Chondrocyte (in vitro differentiated cells): Measurements from ENCODE around the gene ASMTL. TPM values are rescaled to one million over a fixed set of nuclear protein-coding genes. Genes with fewer than 3 reads are reported as not detected.

ENCODE experiments used
- DNase-seq: peaks from one replicate; pipeline ENCODE4 v3.0.0; 2021; ENCODE audit warnings: mixed read lengths, low spot score
- H3K27ac Mint-ChIP-seq: one replicate; pipeline ENCODE4 v1.8.0; 2021; ENCODE audit warnings: mild to moderate bottlenecking, moderate library complexity, mixed read lengths; ENCODE audit not compliant: unreplicated experiment
- H3K27me3 Mint-ChIP-seq: 2 replicates; pipeline ENCODE4 v1.8.0; 2021; ENCODE audit warnings: low read depth, mixed read lengths
- H3K36me3 Mint-ChIP-seq: 2 replicates; pipeline ENCODE4 v1.8.0; 2021; ENCODE audit warnings: low read depth, mixed read lengths
- H3K4me1 Mint-ChIP-seq: 2 replicates; pipeline ENCODE4 v1.8.0; 2021; ENCODE audit warnings: low read depth, mild to moderate bottlenecking, mixed read lengths
- H3K4me3 Mint-ChIP-seq: one replicate; pipeline ENCODE4 v1.8.0; 2021; ENCODE audit warnings: mild to moderate bottlenecking, moderate library complexity, mixed read lengths; ENCODE audit not compliant: unreplicated experiment
- H3K9me3 Mint-ChIP-seq: 2 replicates; pipeline ENCODE4 v1.8.0; 2021; ENCODE audit warnings: low read depth, mixed read lengths
- total RNA-seq: library from RNA; stranded (reverse); gene quantifications from 3 replicates; pipeline ENCODE4 v1.2.1, GENCODE V29; 2021
- TF ChIP-seq, protein P1 (sequence below): fragments of 200-600 bp; sonication (generic); IDR thresholded peaks from 2 replicates; pipeline ENCODE4 v1.5.0; 2021; ENCODE audit warnings: antibody characterized with exemption, mild to moderate bottlenecking, moderate library complexity

ASMTL gene
- total RNA-seq, 1 donor from 2014 or later: 19.6 TPM

DNA sequence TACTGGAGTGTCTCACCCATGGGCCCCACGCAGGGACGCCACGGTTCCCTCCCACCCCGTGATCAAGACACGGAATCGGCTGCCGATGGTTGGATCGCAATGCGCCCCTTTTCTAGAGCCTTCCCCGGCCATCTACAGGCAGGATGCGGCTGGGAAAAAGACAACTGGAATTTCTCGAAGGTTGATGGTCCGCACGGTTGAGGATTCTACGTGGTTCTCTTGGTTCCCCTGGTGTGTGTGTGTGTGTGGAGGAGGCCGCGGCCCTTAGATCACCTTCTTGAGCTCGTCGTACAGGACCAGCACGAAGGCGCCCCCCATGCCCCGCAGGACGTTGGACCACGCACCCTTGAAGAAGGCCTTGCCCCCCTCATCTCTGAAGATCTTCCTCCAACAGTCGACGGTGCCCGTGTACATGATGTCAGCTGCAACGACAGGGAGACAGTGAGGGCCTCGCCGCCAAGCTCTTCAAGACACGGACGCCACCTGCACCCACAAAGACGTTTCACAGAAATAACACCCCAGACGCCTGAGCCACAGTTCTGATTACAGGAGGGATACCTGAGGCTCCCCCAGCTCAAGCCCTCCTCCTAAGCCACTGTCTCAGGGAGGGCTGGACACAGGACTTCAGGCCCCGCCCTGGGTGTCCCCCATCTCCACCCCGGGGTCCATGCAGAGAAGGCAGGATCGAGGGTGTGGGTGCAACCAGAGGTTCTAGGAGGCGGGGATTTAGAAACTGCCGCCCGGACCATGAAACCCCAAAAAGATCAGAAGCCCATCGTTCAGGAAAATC lies 66.2 kb downstream of the ASMTL start:
- H3K4me1 Mint-ChIP-seq: peaks cover 35% of the 10 kb centered on the region
- H3K36me3 Mint-ChIP-seq: peaks cover 41% of the 10 kb centered on the region
- peak; percentile 80 for DNase-seq
- no peaks in the 10 kb centered on the region for H3K9me3 Mint-ChIP-seq
- no peak overlapping the region for H3K27ac Mint-ChIP-seq
- TF ChIP-seq, protein P1, sequence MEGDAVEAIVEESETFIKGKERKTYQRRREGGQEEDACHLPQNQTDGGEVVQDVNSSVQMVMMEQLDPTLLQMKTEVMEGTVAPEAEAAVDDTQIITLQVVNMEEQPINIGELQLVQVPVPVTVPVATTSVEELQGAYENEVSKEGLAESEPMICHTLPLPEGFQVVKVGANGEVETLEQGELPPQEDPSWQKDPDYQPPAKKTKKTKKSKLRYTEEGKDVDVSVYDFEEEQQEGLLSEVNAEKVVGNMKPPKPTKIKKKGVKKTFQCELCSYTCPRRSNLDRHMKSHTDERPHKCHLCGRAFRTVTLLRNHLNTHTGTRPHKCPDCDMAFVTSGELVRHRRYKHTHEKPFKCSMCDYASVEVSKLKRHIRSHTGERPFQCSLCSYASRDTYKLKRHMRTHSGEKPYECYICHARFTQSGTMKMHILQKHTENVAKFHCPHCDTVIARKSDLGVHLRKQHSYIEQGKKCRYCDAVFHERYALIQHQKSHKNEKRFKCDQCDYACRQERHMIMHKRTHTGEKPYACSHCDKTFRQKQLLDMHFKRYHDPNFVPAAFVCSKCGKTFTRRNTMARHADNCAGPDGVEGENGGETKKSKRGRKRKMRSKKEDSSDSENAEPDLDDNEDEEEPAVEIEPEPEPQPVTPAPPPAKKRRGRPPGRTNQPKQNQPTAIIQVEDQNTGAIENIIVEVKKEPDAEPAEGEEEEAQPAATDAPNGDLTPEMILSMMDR: no peak
- H3K4me3 Mint-ChIP-seq: no peak overlapping the region
- H3K27me3 Mint-ChIP-seq: no peaks in the 10 kb centered on the region

DNA sequence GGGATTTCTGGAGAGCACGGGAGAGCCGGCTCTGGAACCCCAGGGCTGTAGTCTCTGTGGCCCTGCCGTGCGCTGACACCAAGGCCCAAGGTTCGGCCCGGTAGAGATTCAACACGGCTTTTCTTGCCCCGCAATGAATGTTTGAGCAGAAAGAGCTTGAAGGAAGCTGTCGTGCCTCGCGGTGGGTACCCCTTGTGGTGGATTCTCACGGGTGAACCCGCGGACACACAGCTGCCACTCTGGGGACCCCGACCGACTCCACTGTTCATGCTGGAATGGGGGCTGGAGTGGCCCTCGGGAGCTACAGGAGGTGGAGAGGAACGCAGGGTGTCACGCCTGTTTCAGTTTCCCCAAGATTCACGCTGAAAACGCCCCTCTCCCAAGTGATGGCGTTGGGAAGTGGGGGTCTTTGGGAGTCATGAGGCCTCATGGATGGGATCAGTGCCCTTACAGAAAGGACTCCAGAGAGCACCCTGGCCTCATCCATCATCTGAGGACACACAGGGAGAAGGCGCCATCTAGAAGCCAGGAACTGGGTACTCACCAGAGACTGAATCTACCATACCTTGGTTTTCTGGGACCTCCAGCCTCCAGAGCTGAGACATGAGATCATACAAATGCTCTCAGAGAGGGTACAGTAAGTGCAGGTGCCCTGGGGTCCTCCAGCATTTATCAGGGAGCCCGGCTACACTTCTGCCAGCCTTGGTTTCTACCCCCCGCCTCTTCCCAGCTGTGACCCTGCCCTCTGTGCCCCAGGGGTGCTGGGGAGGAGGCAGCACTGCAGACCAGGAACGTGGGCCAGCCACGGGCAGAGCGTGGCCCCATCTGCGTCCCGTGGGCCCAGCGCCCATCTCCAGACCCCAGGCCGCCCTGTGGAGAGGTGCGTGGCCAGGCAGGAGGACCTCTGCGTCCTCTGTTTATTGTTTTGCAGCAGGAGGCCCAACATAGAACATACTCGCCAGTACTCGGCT lies 67.2 kb downstream of the ASMTL start:
- Mint-ChIP-seq H3K9me3 (no peaks in the 10 kb centered on the region), H3K27me3 (no peaks in the 10 kb centered on the region), H3K36me3 (peaks cover 37% of the 10 kb centered on the region), H3K27ac (no peak overlapping the region), H3K4me3 (no peak overlapping the region), H3K4me1 (peaks cover 26% of the 10 kb centered on the region)
- DNase-seq: peak; percentile 83
- TF ChIP-seq, protein P1: no peak

DNA sequence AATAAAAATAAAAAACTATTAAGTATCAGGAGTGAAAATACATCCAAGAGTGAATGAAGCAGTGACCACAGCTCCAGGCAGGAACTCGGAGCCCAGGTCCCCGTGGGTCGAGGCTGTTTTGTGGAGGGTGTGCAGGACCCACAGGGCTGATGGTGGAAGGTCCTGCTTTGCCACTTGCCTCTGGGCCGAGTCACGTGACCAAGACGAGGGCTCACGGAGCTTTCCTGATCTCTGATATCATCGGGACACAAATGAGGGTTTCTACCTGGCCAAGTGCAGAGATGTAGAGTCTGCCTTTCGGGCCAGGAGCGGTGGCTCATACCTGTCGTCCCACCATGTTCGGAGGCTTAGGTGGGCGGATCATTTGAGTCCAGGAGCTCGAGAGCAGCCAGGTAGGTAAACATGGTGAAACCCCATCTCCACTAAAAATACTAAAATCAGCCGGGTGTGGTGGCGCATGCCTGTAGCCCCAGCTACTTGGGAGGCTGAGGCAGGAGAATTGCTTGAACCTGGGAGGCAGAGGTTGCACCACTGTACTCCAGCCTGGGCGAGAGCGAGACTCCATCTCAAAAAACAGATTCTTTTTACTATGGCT lies 68.0 kb downstream of the ASMTL start:
- peak; percentile 32 for DNase-seq
- Mint-ChIP-seq H3K4me1 (peaks cover 25% of the 10 kb centered on the region), H3K4me3 (no peak overlapping the region), H3K27ac (no peak overlapping the region), H3K9me3 (no peaks in the 10 kb centered on the region), H3K27me3 (no peaks in the 10 kb centered on the region), H3K36me3 (peaks cover 35% of the 10 kb centered on the region)
- TF ChIP-seq, protein P1: no peak

DNA sequence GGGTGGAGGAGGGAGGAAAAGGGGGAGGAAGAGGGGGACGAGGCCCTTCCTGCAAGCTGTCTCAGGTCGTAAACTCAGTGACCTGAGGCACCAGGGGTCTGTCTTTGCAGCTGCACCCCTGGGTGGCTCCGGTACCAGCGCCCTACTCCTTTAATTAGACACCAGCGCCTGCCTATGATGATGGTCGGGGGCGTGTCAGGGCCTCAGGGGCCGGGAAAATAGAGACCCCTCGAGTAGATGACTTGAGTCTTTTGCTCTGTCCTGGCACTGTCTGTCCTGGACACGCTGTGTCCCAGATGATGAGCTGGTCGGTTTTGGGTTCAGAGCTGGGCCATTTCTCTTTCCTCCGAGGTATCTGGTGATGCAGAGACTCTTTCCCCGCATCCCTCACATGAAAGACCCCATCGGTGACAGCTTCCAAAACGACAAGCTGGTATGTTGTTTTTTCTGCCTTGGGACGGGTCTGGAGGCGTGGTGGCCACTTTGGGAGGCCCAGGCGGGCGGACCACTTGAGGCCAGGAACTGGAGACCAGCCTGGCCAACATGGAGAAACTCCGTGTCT lies 72.0 kb downstream of the ASMTL start:
- no peaks in the 10 kb centered on the region for H3K27me3 Mint-ChIP-seq
- TF ChIP-seq, protein P1: no peak
- H3K4me1 Mint-ChIP-seq: peaks cover 11% of the 10 kb centered on the region
- no peak overlapping the region for H3K27ac Mint-ChIP-seq
- no peaks in the 10 kb centered on the region for H3K9me3 Mint-ChIP-seq
- no peak overlapping the region for H3K4me3 Mint-ChIP-seq
- H3K36me3 Mint-ChIP-seq: peaks cover 8% of the 10 kb centered on the region
- peak; percentile 58 for DNase-seq
